Germinal center (tissue), 1 donor: Measurements from ENCODE around the gene SAP30BP.

Experiments used
- DNase-seq: peaks from one replicate; pipeline ENCODE4 v3.0.0; 2012; ENCODE audit warnings: mixed read lengths, low spot score

Gene SAP30BP

GRCh38 chr17:75740631-75741077, 73.5 kb downstream of the SAP30BP start:
- no peak for DNase-seq

GRCh38 chr17:75742337-75742736, 75.2 kb downstream of the SAP30BP start:
- DNase-seq: no peak

GRCh38 chr17:75743625-75744206, 76.6 kb downstream of the SAP30BP start:
- DNase-seq: no peak

GRCh38 chr17:75748706-75749105, 81.6 kb downstream of the SAP30BP start:
- no peak for DNase-seq

GRCh38 chr17:75749545-75750389, 82.6 kb downstream of the SAP30BP start:
- peak; percentile 89 for DNase-seq

GRCh38 chr17:75750661-75751423, 83.7 kb downstream of the SAP30BP start:
- DNase-seq: no peak

GRCh38 chr17:75751676-75752404, 84.7 kb downstream of the SAP30BP start:
- no peak for DNase-seq

GRCh38 chr17:75752405-75752709, 85.2 kb downstream of the SAP30BP start:
- no peak for DNase-seq

- peak; percentile 69 for DNase-seq
Measured at GRCh38 chr17:75752802-75753513, 85.8 kb downstream of the SAP30BP start.

- peak; percentile 85 for DNase-seq
Measured at GRCh38 chr17:75753514-75754377, 86.6 kb downstream of the SAP30BP start.

- DNase-seq: no peak
Measured at GRCh38 chr17:75754378-75755204, 87.5 kb downstream of the SAP30BP start.

- no peak for DNase-seq
Measured at GRCh38 chr17:75755205-75755901, 88.2 kb downstream of the SAP30BP start.

GRCh38 chr17:75755990-75756389, 88.9 kb downstream of the SAP30BP start:
- no peak for DNase-seq

GRCh38 chr17:75756451-75757085, 89.4 kb downstream of the SAP30BP start:
- no peak for DNase-seq

- DNase-seq: no peak
Measured at GRCh38 chr17:75757086-75757681, 90.0 kb downstream of the SAP30BP start.
